Subcutaneous adipose tissue (tissue), 4 donors: Measurements from ENCODE around the gene OMP. TPM values are rescaled to one million over a fixed set of nuclear protein-coding genes. Genes with fewer than 3 reads are reported as not detected.

Source experiments
- CTCF ChIP-seq: fragments of 450-650 bp; IDR thresholded peaks from one replicate; pipeline ENCODE4 v1.5.1; 2016; ENCODE audit warnings: low read depth, mild to moderate bottlenecking, control low read depth, antibody characterized with exemption, moderate library complexity
- total RNA-seq, 4 donors: library from RNA; depleted of rRNA; stranded (reverse); fragments of >200 nt; gene quantifications; one replicate each; pipeline ENCODE4 v1.1.0, GENCODE V29; 2016

The OMP gene
- total RNA-seq, 4 donors from 2014 or later, result not detected

DNA sequence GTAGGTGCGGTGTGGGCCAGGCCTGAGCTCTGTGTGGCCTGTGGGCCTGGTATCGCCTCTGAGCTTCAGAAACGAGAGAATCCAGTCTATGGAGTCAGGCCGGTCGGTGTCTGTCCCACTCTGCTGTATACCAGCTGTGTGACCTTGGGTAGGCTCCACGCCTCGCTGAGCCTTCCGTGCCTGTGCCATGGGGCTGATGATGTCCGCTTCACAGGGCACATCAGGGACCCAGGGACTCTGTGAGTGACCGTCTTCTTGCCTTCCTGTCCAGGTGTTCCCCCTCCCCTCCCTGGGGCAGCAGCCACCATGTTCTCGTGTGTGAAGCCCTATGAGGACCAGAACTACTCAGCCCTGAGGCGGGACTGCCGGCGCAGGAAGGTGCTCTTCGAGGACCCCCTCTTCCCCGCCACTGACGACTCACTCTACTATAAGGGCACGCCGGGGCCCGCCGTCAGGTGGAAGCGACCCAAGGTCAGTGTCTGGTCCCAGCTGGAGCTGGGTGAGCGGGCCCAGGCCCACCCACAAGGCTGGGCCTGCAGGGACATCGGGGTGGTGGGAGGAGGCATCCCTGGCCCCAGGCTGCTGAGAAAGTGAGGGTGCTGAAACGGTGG is 18.0 kb upstream of the OMP start:
- TF ChIP-seq CTCF, result no peak

DNA sequence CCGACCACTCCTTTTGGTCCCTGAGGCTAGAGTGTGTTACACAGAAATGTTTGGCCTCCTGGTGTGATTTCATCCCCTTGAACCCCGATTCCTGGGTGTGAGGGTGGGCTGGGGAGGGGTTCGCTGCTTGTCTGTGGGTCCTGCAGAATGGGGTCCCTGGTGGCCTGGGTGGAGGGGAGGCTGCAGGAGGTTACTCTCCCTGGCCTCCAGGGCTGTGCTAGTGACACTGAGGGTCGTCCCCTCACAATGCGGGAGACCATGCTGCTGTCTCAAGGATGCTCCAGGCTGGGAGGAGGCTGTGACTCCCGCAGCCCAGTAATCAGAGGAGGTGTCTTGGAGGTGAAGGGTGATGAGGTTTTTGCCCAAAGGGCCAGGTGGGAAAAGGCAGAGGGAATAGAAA is 17.0 kb upstream of the OMP start:
- no peak for TF ChIP-seq CTCF

- no peak for TF ChIP-seq CTCF
These were observed 15.8 kb upstream of the OMP start for GRCh38 chr11:77086521-77087472.

DNA sequence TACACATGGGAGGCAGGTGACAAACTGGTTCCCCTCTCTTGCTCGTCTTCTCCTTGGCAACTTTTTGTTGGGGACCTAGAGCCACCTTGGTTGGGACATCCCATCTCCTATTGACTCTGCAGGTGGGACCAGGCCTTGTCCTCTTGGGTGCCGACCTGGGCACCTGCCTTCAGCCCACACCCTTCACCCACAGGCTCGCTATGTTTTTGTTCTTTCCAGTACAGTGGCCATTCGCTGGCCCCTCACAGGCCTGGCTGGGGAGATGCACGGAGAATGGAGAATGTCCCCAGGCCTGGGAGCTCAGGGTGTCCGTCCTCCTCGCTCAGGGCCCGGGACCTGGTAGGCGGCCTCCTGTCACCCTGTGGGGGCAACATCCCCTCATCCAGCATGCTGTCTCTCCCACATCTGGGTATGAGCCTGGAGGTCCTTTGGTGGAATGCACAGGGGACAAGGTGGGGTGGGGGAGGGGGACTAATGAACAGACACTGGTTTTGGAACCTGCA is 14.9 kb upstream of the OMP start:
- no peak for TF ChIP-seq CTCF

GRCh38 chr11:77088236-77089003 is 14.2 kb upstream of the OMP start:
- no peak for TF ChIP-seq CTCF

GRCh38 chr11:77089004-77089545 is 13.6 kb upstream of the OMP start:
- no peak for TF ChIP-seq CTCF
